CD4-positive, alpha-beta T cell treated with Interleukin-15 for 4 hours (primary cell): ENCODE data around the gene DDX25.

Experiments used
- DNase-seq: peaks from one replicate; pipeline ENCODE4 v3.0.0-alpha.2; 2020; ENCODE audit warnings: low spot score

The DDX25 gene

GRCh38 chr11:125950696-125951651 lies 46.7 kb downstream of the DDX25 start:
- no peak for DNase-seq

DNA sequence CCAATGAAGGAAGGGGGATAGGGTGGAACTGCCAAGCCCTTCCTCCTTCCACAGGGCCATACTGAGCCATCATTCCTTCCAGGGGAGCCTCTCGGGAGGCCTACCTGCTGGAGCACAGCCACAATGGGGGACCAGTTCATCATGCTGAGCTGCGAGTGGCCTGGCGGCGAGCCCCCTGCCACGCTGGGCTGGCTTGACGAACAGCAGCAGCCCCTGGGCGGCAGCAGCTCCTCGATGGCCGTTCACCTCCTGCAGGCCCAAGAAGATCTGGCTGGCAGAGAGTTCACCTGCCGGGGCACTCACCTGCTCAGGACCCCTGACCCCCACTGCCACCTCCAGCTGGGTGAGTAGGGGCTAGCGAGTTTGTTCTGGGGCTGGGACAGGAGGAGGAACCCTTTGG lies 47.4 kb downstream of the DDX25 start:
- DNase-seq = no peak

DNA sequence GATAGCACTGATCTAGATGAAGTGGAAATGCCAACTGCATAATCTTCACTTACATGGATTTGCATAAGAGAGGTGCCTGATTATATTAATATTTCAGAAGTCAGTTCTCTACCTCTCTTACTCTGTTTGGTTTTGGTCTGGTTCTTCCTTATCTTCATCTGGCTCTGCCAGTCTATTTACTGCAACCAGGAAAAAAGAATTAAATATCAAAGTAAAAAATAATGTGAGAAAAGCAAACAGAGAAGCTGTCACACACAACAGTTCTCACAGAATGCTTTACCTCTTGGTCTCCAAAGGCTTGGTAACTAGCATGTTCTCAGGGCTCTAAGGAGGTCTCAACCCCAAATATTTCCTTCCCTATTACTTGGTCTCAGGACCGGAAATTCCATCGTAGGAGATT lies 48.3 kb downstream of the DDX25 start:
- no peak for DNase-seq

DNA sequence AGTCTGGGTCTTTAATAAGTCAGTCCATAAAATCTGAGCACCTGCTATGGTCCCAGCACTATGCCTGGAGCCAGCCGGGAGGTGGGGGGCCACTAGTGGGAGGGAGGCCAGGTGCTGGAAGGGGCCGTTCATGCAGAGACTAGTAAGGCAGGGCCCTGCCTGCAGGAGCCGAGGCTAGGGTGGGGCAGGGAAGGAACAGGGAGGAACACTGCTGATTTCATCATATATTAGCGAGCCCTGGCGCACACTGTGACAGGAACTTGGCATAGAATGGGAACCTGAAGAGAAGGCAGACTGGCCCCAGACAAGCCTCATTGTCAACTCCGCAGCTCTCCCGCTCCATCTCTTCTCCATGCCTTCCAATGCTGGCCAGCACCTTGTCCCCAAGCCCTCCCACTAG lies 48.7 kb downstream of the DDX25 start:
- DNase-seq = no peak

- DNase-seq = no peak
Measured at GRCh38 chr11:125953401-125953935, 49.2 kb downstream of the DDX25 start.

DNA sequence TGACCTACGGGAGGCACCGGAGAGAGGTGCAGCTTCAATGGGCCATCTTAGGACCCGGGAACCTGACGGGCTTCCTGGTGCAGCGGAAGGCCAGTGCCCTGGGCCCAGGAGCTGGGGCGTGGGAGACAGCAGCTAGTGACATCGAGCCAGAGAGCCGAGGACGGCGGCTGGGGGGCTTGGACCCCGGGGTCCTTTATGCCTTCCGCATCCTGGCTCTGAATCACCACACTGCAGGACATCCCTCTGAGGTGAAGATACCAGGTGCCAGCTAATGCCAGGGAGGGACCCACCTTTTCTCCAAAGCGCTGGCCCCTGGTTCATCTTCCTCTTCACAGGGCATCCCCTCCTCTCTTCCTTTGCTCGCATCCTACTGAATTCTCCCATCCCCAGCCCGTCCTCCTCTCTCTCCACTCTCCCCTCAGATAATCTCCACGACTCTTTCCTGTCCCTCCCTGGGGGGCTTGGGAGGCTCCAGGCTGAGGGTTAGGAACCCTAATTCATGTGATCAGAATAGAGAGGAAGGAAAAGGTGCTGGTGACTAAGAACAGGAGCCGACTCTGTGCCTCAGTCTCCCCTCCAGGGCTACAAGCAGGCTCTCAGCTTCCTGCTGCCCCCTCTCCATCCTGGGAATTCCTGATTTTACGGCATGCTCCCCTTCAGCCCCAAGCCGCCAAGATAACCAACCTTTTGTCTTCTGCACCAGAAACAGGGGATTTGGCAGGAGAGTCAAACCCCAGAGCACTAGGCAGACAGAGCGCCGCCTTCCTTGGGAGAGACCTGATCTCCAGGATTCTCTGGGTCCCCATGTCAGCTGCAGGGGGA lies 50.0 kb downstream of the DDX25 start:
- no peak for DNase-seq

DNA sequence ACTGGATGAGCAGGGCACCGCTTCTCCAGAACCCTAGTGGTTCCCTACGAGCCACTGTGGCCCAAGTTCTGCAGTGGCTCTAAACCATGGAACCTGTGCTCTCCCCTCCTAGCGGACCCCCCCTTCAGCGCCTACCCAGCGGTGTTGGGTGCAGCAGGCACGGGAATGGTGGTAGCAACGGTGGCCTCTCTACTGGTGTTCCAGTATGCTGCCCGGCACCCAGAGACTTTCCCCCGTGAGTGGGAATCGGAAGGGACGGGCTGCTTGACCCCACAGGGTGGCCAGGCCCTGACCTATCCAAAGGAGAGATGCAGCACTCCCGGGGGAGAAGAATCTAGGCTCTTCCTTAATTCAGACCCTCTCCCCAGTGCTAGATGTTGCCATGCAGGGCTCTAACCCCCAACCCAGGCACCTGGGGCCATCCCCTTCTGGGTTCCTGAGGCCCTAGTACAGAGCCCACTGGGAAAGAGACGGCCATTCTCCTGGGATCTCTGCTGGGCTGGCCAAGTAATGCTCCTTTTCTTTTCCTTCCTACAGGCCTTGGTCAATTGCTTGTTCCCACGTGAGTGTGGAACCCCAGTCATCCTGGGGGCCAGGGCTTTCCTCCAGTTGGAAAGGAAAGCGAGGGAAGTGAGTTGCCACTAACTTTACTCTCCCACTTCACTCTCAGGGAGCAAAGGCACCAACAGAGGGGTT lies 50.8 kb downstream of the DDX25 start:
- no peak for DNase-seq

- DNase-seq = no peak
Measured at GRCh38 chr11:125955856-125956255, 51.5 kb downstream of the DDX25 start.

GRCh38 chr11:125956391-125957134 lies 52.3 kb downstream of the DDX25 start:
- DNase-seq = no peak

DNA sequence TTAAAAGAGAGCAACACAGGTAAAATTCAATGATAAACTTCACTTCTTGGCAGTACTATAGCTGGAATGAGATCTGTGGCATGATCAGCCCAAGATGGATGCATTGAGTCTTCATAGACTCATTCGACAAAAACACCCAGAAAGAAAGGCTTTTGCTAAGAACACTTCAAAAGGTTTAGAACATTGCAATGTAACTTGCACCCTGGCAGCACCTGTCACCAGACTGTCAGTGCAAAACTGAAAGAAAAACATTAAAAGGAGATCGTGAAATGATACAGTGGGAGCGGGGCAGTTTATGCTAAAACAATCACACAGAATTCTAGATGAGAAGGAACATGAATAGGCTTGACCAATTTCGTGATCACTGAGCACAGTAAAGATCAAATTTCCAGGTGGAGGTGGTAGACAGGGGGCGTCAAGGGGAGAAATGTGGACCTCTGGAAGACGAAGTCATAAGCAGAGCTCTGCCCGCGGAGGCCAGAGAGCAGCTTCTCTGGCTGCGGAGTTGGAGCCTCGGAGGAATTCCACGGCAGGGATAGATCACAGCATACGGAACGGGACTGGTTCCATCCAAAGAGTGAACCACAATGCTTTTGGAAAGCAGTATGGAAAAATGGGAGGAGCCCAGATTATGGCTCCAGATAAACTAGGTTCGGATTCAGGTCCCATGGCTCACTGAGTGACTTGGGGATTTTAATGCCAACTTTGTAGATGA lies 53.5 kb downstream of the DDX25 start:
- no peak for DNase-seq

- DNase-seq = no peak
Measured at GRCh38 chr11:125958872-125959400, 54.6 kb downstream of the DDX25 start.

DNA sequence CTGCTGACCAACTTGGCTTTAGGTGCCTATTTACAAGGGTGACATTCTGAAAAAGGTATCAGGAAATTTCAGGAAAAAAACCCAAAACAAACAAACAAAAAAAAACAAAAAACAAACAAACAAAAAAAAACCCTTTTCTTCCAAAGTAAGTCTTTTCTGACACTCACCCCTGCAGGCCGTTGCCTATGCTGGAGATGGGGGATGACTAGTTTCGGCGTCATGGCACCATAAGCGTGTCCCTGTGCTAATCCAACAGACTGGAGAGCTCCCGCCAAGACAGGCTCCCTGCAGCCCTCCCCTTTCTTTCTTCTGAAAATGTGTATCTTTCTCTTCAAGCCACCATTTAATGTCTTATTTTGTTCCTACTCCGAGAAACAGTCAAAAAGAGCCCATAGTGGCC lies 55.2 kb downstream of the DDX25 start:
- no peak for DNase-seq

DNA sequence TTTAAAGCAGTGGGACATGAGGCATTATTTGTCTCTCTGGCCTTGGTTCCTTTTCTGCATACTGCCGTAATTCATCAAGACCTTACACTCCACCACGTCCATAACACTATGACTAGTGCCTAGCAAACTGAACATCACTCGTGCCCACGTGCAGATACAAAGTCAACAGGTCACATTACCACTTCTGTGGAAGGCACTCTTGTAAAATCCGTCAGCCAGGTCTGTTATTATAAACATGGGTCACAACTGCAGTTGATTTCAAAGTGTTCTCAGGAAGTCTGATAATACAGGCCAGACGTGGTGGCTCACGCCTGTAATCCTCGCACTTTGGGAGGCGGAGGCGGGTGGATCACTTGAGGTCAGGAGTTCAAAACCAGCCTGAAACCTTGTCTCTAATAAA lies 55.6 kb downstream of the DDX25 start:
- DNase-seq = no peak

DNA sequence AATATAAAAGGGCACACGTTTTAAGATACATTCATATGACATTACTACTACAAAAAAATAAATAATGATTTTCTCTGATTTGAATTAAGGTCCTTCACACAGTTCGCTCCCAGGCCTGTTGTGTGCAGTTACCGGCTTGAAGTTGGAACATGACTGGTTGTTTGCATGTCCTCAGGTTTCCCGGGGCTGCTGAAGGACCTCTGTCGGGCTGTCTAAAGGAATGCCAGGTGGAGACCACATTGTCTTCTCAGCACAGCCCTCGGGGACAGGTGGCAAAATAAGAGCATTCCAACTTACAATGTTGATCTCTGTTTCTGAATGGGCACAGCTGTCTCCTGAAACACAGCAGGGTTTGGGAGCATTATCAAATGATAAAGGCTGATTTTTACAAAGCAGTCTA lies 56.5 kb downstream of the DDX25 start:
- no peak for DNase-seq

DNA sequence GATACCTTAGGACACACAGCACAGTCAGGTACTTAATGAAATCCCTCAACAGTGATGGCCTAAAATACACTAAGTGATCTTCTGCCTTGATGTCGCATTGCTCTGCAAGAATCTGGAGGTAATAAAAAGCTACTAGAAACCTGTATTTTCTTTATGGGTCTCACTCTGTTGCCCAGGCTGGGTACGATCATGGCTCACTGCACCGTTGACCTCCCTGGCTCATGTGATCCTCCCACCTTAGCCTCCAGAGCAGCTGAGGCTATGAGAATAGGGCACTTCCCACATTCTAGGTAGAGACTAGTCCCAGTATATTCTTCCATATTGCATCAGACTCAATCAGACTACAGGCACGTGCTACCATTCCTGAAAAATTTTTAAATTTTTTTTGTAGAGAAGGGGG lies 63.2 kb downstream of the DDX25 start:
- DNase-seq = no peak

DNA sequence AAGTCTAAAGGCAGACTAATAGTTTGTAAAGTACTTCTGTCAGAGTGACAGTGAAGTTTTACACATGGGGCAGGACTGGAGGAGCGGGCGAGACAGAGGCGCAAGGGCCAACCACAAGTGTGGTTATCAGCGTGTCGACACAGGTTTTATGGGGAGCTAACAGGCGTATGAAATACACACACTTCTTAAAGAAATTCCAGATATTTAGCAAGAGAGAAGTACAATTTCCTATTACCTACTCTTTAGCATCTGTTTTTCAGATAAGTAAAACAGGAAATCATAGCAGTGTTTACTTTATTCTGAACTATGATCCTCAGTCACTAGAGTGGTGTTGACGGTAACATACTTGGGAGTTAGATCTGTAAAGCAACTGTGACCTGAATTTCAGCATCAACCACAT lies 64.0 kb downstream of the DDX25 start:
- no peak for DNase-seq

GRCh38 chr11:125971618-125972017 lies 67.3 kb downstream of the DDX25 start:
- no peak for DNase-seq

DNA sequence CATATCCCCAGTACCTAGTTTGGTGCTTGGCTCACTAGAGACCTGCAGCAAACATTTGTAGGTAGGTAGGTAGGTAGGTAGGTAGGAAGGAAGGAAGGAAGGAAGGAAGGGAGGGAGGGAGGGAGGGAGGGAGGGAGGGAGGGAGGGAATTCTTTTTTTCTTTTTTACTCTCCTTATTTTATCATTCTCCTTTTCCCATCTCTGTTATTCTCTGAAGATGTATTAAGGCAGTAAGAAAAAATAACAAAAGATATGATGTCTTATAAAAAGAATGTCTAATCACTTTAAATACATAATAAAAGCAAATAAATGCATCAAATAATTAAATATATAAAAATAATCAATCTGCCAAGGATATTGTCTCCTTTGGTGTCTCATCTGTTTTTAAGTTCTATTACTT lies 70.0 kb downstream of the DDX25 start:
- DNase-seq = no peak

DNA sequence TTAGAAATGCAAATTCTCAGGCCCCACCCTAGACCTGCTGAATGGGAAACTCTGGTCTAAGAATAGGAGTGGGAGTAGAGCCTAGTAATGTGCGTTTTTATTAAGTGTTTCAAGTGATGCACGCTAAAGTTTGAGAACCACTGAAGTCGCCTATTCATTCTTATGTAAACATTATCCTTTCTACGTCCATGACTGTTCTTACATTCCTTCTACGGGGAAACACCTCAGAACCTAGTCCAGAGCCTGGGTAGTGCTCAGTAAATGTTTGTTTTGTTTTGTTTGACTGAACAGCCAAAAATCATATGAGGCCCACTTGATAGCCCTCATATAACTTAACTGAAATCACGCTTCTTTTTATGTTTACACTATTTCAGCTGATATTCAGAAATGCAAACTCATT lies 71.3 kb downstream of the DDX25 start:
- no peak for DNase-seq

DNA sequence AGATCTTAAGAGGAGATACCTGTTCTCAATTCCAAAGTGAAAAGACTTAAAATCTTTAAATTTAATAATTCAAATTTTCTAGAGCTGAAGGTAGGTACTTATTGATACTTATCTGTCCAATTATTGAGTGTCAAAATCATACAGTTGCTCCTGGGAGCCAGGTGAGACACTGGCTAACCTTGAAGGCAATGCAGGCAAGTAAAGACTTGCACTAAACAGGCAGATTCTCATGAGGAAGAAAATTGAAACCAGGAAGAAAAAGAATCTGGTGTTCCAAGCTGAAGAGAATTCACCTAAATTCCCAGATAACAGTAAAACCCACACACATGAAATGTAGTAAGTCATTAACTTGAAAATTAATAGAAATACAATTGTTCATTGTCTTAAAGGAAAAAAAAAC lies 71.8 kb downstream of the DDX25 start:
- DNase-seq = no peak

- no peak for DNase-seq
Measured at GRCh38 chr11:125977333-125977732, 73.0 kb downstream of the DDX25 start.
